NCI-H2196 (cell line): ENCODE results near the gene MARCHF6.
"Not testable (repeated sequence)": the region's sequence is repeated elsewhere in the genome, so short reads cannot be mapped to it uniquely, and the experiment has no call there.

Source experiments
- DNase-seq: peaks from one replicate; lab custom pipeline; 2025; ENCODE audit not compliant: unreplicated experiment; lab: John Stamatoyannopoulos, UW

The MARCHF6 gene

GRCh38 chr5:10374046-10375022 lies 20.8 kb downstream of the MARCHF6 start:
- no peak for DNase-seq

GRCh38 chr5:10375146-10375545 lies 21.7 kb downstream of the MARCHF6 start:
- not testable (repeated sequence) for DNase-seq

- no peak for DNase-seq
These were observed 23.0 kb downstream of the MARCHF6 start for GRCh38 chr5:10376544-10376943.

- DNase-seq: no peak
These were observed 23.6 kb downstream of the MARCHF6 start for GRCh38 chr5:10377081-10377480.

GRCh38 chr5:10381803-10382202 lies 28.3 kb downstream of the MARCHF6 start:
- no peak for DNase-seq

GRCh38 chr5:10384483-10384882 lies 31.0 kb downstream of the MARCHF6 start:
- DNase-seq: no peak

GRCh38 chr5:10387690-10388089 lies 34.2 kb downstream of the MARCHF6 start:
- no peak for DNase-seq

- no peak for DNase-seq
These were observed 37.6 kb downstream of the MARCHF6 start for GRCh38 chr5:10391130-10391529.

GRCh38 chr5:10392567-10393328 lies 39.3 kb downstream of the MARCHF6 start:
- DNase-seq: not testable (repeated sequence)

GRCh38 chr5:10393491-10393890 lies 40.0 kb downstream of the MARCHF6 start:
- no peak for DNase-seq

- no peak for DNase-seq
These were observed 43.1 kb downstream of the MARCHF6 start for GRCh38 chr5:10396552-10396951.

- DNase-seq: no peak
These were observed 46.3 kb downstream of the MARCHF6 start for GRCh38 chr5:10399839-10400238.

GRCh38 chr5:10400411-10400810 lies 46.9 kb downstream of the MARCHF6 start:
- no peak for DNase-seq

- no peak for DNase-seq
These were observed 47.3 kb downstream of the MARCHF6 start for GRCh38 chr5:10400831-10401230.

GRCh38 chr5:10401498-10401897 lies 48.0 kb downstream of the MARCHF6 start:
- no peak for DNase-seq
